NCI-H526 treated with DMSO at 0.1 percent for 48 hours (cell line): ENCODE data around the gene MEPCE.

Experiments used
- DNase-seq: peaks from one replicate; lab custom pipeline; 2025; lab: John Stamatoyannopoulos, UW

The MEPCE gene

GRCh38 chr7:100483090-100483721, 53.6 kb downstream of the MEPCE start:
- peak; percentile 39 for DNase-seq
